Stimulated activated CD4-positive, alpha-beta T cell treated with anti-CD3 and anti-CD28 coated beads, TNF-alpha, amount 100 ng/mL, for 48 hours (primary cell): ENCODE measurements around the gene PHACTR3.

ENCODE experiments used
- DNase-seq, 3 donors: peaks; one replicate each; pipeline ENCODE4 v3.0.0-alpha.2; 2020; ENCODE audit warnings: low read depth in 3 of 3

PHACTR3 gene

DNA sequence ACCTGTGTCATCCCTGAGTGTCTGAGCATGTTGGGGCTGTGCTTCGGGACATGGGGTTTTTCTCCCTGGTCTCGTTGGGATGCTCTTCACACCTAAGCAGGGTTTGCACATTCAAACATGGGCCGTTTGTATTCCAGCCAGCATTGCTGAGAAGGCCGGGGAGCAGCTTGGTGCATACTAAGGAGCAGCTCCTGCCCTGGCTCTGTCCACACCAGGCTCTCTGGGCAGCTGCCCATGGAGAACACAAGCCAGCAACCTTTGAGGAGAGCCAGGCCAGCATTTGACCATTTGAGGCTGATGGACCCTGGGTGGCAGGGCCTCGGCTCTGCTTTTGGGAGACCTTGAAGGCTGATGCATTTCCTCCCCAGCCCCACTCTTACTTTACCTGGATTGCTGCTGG, 92.1 kb downstream of the PHACTR3 start:
- DNase-seq: no peak

DNA sequence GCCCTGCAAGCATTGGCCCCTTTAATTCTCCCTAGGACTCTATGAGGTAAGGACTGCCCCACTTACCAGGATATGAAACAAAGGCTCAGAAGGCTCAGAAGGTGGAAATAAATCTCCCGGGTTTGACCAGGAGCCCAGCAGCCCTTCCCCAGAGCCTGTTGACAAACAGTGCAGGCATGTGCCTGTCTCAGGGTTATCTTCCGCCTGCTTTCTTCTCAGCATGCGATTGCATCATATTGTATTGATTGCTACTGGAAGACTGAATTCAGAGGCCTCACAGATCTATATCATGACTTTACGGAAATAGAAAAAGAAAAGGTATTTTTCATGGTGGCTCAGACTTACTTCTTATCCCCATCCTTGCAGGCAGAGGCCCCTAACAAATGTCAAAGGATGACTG, 92.7 kb downstream of the PHACTR3 start:
- no peak for DNase-seq

DNA sequence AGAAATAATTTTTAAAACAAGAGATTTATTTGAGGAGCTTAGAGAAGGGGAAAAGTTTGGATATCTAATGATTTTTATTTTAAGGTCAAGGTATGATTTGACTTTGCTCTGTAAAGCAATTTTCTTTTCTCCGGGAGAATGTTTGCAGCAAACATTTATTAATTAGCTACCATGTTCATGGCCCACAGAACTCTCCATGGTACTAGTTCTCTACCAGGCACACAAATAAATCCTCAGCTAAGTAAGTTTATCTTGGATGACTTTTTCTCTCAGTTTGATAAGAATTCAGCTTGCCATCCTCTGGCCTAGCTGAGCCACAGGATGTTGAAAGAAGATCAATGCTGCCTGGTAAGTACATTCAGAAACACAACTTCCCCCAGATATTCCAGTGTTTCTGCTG, 94.3 kb downstream of the PHACTR3 start:
- DNase-seq: no peak

DNA sequence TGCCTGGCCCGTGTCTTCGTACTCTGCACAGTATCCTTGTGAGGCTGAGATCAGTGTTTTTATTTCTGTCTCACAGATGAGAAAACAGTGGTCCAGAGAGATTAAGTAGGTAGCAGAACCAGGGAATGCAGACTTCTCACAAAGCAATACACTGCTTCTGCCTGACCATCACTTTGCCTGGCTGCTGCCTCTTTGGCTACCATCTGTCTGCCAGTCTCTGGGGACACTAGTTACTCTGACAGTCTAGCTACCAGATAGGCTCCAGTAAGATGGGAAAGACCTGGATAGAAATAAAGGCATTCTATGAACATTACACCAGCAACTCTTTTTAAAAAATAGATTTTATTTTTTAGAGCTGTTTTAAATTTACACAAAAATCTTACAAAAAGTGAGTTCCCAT, 96.9 kb downstream of the PHACTR3 start:
- no peak for DNase-seq

DNA sequence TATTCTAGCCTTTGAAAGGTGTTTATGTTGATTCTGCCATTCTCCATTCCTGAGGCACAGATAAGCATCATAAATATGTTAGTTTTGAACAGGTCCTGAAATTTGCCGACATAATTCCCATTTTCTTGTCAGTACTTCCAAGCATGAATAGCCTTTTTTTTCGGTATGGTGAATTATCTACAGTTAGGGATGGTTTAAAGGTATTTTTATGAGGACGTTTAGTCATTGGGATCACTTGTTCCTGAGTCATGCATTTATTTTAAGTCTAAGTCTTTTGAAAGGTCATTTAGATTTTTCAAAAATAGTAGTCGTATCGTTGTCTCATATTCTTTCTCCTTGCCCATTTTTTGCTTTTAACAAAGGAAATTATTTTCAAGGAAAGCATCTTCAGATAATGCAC, 98.7 kb downstream of the PHACTR3 start:
- no peak for DNase-seq

DNA sequence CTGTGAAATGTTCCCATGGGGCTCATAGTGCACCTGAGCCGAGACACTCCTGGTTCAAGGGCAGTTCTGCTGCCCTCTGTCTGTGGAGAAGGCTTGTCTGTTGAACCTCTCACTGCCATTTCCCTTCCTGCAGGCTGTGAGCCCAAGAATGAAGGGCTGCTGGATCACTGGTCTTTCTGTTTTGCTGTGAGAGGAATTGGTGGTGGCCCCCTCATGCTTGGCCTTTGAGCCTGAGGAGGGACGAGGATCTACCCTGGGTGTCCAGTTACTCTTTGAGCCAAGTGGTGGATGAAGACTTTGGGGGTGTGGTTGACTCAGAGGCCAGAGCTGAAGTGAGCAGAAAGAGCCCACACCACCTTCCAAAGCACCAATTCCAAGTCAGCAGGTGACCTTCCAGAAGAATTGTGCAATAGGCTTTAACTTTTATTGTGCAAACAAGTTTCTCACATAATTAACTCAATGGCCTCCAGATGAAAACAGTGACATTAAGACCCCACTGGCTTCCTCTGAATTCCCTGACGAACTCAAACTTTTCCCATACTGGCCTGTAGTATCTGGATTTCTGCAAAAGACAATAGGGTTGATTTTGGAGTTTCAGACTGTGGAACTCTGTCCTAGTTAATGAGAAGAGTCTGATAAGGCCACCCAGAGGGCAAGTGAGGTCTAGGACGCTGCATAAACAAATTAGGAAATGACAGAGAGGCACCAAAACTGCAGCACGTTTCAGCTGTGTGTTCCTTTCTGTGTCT, 101.5 kb downstream of the PHACTR3 start:
- no peak for DNase-seq

DNA sequence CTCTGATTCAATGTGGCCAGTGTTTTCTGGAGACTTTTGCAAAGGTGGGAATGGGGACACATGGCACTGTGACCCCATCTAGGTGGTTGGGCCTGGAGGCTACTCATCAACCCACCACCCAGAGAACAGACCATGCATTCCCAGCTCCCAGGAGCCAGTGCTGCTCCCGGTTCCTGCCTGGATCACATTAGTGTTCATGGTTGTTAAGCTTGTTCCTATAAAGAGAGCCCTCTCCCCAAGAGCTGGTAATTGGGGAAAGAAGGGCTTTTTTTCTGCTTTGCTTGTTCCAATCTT, 102.0 kb downstream of the PHACTR3 start:
- no peak for DNase-seq

DNA sequence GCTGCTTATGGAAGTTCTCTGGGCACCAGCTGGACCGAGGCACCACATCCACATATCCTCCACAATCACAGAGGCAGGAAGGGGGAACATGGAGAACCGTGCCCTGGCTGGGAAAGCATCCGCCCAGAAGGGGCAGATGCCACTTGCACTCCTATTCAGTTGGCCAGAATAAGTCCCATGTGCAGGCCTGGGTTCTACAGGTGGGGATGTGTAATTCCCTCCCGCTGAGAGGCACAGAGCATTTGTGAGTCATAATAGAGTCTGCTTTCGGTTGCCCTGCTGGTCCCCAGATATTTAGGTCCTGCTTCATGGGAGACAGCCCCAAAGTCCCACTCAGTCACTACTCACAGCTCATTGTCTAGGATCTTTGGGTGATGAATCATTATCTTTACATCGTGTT, 104.0 kb downstream of the PHACTR3 start:
- DNase-seq: no peak

DNA sequence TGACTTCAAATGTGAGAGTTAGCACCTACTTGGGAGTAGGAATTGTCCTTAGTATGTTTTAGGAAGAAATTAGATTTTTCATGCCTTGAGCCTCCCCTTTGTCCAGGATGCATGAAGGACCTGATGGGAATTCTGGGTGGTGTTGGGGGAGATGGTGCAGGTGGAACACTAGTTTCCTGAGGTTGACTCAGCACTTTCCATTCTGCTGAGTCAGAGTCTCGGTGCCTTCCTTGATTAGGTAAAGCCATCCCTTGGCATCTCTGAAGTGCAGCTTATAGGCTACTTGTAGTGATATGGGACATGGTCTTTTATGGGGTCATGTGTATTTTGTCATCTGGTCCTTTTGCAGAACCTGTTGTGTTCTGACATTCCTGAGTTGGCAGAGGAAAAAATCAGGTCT, 105.3 kb downstream of the PHACTR3 start:
- DNase-seq: no peak

DNA sequence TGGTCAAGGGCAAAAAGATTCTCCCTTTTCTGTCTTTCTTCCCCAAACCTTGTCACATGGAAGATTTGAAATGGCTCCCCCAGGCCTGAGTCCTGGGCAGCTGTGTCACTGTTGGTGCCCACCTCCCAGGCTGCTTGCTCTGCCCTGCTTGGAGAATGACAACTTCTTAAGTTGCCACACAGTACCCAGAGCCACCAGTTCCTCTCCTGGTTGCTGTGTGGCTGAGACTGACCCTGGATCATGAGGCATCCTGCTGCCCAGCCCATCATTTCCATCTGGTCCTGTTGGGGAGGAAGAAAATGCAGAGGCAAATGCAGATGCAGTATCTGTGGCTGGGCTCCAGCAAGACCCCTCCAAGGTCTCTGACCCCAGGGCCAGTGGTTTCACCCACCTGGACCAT, 113.7 kb downstream of the PHACTR3 start:
- DNase-seq: no peak

DNA sequence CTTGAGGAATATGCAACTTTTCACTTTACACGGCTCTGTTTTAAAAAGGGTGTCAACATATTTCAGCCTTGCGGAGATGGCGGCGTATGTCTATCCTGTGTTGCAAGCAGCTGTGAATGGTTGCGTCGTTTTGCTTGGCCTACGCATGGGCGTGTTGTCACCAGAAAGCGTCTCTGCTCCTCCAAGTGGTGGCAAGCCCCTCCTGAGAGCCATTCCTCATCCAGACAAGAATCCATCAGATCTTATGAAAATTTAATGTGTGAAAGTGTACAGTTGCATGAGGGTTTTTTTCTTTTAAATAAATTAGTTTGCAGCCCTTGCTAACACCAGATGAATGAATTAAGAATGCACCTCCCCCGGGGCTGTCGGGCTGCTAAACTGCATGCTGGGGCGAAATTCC, 114.4 kb downstream of the PHACTR3 start:
- DNase-seq: no peak

DNA sequence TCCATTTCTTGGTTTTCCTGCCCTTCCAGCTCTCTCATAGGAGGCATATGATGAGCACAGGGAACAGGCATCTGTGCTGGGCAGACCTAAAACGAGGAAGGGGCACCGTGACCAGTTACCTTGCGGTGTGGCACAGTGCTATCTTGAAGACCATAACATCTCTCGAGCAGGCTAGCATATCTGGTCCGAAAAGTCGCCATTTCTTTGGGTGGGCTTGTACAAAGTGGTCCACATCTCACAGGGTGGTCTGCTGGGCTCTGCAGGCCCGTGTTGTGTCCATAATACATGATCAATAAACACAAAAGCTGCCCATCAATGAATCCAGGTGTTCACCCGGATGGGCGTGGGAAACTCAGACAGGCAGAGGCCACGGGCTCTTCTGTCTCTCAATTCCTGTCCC, 115.7 kb downstream of the PHACTR3 start:
- DNase-seq: no peak

DNA sequence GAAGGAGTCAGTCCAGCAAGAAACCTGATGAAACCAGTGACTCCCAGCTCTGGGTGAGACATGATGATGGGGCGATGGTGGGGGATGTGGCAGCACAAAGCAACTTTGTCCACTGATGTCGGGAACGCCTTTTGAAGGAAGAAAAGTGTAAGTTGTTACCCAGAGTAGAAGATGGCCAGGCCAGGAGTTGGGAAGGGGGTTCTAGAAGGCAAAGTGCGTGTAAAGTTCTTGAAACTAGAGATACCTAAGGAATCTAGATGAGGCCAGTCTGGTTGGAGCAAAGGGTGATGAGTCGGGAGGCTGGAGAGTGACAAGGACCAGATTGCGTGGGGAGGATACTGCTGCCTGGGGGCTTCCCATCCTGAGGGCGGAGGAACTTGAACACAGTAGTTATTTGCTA, 117.0 kb downstream of the PHACTR3 start:
- no peak for DNase-seq

DNA sequence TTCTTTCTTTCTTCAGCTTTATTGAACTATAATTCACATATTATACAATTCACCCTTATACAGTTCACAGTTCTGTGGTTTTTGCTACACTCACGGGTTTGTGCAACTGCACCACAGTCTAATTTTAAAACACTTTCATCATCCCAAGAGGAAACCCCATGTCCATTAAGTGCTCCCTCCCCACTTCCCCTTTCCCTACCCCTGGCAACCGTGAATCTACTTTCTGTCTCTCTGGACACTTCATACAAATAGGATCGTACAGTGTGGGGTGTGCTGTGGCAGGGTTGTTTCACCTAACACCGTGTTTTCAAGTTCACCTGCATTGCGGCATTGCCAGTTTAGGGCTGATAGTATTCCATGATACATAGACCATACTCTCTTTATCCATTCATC, 118.8 kb downstream of the PHACTR3 start:
- no peak for DNase-seq

DNA sequence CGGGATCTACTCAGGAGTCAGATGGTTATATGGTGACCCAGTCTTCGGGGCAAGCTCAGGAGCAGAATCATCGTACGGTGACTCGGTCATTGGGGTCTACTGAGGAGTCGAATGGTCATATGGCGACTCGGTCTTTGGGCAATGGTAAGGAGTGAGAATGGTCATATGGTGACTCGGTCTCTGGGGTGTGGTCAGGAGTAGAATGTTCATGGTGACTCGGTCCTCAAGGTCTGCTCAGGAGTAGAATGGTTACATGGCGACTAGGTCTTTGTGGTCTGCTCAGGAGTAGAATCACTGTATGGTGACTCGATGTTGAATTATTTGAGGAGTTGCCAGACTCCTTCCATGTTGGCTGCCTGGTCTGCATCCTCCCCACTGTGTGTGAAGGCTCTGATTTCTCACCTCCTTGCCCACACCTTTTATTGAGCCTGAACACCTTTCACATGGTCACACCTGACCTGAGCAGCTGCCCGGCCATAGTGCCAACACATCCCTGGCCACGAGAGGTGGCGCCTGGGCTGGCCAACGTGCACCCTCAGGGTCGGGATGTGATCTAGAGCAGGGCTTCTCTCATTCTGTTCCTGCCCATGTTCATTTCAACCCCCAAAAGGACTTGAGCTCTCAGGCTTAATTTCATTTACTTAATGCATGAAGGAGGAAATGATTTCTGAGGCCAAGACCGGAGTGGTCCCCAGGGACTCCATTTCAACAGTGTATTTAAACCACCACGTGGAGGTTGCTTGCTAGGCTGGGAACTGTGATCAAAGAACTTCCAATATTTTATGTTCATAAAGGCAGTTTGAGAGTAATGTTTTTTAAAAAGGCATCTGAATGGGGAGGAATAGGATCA, 119.5 kb downstream of the PHACTR3 start:
- DNase-seq: no peak

DNA sequence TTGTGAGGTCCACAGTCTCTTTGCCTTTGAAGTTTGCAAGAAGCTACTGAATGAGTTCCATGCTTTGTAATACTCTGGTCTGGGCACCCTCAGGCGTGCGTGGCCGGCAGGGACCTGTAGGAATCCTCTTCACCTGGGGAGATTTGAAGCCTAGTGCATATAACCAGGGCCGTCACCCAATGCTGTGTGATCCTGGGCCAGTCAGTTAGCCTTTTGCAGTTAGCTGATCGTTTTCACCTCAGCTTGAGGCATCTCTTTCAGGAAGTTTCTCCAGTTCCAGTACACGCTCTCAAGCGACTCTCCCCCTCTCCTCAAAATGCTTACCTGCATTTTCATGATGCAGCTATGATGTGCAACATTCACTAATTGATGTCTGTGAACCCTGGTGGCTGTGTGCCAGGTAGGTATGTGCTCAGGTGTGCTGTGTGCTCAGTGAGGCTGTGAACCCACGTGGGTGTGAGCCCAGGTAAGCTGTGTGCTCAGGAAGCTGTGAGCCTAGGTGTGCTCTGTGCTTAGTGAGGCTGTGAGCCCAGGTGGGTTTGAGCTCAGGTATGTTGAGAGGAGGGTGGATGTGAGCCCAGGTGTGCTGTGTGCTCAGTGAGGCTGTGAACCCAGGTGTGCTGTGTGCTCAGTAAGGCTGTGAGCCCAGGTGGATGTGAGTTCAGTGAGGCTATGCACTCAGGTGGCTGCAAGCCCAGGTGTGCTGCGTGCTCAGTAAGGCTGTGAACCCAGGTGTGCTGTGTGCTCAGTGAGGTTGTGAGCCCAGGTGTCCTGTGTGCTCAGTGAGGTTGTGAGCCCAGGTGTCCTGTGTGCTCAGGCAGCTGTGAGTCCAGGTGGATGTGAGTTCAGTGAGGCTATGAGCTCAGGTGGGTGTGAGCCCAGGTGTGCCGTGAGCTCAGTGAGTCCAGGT, 120.4 kb downstream of the PHACTR3 start:
- DNase-seq: no peak

DNA sequence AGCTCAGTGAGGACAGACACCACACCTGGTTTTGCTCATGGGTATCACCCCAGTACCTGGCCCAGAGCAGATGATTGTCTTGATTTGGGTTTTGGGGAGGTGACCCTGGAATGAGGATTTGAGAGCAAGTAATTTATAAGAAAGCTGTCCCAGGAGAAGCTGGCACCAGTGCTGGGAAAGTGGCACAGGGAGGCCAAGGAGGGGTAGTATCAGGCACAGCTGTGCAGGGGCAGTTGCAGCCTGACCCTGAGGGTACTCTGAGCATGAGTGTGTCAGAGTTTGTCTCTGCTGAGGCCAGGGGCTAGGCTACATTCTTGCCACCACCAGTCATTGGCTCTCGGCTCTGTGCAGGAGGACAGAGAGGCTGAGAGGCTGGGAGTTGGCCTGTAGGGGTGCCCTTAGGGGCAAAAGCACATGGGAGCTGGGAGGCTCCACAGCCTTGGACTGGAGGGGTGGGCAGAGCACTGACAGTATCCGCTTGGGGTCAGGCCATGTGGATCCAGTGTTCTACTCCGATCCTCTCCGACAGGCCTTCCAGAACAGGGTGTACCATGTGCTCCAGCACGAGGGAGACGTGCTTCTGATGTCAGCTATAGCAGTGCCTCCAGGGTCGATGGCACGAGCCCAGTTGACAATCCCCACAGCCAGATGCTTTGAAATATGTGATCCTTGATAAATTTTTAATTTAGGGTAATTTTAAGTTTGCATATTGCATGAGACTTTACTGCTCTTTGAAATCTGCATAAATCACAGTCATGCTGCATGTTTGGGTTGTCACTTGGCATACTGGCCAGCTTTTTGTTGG, 121.3 kb downstream of the PHACTR3 start:
- DNase-seq: no peak

DNA sequence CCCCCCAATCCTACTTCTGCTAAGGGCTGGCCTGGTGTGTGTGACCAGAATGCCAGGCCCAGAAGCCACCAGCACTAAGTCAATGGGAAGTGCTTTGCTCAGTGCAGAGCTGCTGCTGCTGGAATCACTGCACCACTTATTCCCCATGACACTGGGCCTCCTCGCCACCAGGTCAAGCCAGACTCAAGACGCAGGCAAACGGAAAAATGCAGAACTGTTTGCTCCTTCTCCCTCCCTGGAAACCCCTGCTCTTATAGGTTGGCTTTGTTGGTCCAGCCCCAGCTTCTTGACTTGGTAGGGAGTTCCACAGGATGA, 121.9 kb downstream of the PHACTR3 start:
- no peak for DNase-seq

DNA sequence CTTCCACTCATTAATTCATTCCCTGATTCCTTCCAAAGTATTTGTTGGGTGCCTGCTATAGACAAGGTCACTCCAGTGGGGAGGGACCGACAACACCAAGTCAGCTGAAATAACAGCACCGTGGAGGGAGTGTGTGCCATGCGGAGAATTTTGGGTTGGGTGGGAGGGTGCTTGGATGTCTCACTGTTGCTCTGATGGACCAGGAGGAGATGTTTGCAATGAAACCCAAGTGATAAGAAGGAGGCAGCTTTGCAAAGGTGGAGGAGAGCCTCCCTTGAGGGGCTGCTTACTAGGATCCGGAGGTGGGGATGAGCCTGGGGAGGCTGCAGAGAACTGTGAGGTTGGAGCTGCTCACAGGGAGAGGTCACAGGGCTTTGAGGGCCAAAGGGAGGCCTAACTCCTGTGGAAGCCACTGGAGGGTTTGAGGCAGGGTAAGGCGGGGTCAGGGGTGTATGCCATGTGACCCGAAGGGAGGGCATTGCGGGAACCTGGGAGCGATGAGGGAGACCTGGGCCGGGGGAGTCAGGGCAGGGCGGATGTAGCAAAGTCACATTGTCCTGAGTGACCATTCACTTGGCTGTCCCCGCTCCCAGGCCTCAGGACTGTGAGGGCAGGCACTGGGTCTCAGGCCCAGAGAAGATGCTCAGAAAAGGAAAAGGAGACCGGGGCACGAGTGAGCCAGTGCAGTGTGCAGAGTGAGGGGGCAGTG, 124.5 kb downstream of the PHACTR3 start:
- DNase-seq: no peak

DNA sequence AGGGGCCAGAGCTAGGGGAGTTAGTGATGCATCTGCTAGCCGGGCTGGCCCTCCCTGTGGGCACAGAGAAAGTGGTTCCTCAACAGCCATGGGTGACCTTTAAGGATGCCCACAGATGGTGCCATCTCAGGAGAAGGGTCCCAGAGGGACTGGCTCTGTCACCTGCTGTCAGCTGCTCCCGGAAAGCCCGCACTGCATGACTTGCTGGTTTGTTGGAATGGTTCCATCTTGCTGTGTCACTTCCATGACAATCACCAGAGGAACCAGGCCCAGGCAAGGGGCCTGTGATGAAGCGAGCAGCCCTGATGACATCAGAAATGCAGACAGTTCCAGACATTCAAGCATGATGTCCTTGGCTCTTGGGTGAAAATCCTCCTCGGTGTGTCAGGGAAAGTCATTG, 125.2 kb downstream of the PHACTR3 start:
- DNase-seq: no peak

DNA sequence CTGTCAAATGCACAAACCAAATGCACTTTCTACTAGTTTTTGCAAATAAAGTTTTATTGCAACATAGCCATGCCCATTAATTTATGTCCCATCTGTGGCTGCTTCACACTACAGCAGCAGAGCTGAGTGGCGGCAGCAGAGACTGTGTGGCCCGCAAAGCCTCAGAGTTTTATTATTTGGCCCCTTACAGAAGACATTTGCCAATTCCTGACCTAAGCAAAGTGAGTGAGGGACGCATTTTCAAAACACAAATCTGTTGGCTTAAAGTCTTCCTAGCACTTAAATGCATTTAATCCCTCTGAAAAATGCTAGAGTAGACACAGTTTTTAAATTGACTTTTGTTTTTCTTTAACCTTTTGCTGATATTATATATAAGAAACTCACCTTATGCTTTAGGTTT, 126.4 kb downstream of the PHACTR3 start:
- DNase-seq: no peak
